Inflammatory macrophage (primary cell): ENCODE measurements around the gene TTC9C.
A peak's percentile ranks its signal among the peaks of the same experiment; 100 is the strongest.
"Not testable (repeated sequence)": the region's sequence is repeated elsewhere in the genome, so short reads cannot be mapped to it uniquely, and the experiment has no call there.

ENCODE experiments used
- DNase-seq, 2 donors: peaks; one replicate each; pipeline ENCODE4 v3.0.0-alpha.2; 2020 to 2022
- total RNA-seq, 18 experiments: gene quantifications; one replicate each; lab custom pipeline; 2026; ENCODE audit warnings: mixed read lengths in 6 of 18, inconsistent platforms in 2 of 18; lab: John Stamatoyannopoulos, UW

The TTC9C gene, protein sequence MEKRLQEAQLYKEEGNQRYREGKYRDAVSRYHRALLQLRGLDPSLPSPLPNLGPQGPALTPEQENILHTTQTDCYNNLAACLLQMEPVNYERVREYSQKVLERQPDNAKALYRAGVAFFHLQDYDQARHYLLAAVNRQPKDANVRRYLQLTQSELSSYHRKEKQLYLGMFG
- total RNA-seq = 4.1 to 19.6 (median 13.1) reads per million in 18 experiments

DNA sequence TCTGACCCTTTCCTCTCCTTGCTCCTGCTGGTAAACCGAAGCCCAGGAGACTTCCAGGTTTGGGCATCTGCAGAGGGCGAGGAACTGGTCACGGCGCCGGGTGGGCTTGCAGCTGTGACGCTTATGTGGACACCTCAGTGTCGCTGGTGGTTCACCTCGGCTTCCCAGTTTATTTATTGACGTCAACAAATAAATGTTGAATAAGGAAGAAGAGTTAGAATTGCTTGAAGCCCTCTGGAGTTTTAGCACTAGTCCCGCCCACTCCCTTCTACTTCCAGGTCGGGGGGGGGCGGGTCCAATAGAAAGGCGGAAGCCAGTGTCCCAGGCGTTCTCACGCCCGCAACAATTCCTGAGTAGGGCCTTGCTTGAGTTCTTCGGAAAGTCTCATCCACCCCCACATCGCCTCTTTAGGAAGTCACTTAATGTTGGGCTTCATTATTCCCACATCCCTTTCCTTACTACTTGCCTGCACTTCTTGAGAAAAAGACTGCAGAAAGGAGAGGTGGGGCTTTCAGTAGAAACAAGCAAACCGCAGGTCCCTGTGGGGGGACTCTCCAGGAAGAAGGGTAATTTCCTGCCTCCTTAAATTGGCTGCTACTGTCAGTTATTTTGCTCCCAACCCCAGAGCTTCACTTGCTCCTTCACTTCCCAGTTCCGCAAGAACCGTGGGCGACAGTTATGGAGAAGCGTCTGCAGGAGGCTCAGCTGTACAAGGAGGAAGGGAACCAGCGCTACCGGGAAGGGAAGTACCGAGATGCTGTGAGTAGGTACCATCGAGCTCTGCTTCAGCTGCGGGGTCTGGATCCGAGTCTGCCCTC is at the start of gene TTC9C:
Gene TTC9C (plus strand): TSS at position 316 of the 818 bp plus-strand sequence. CDS start 363 bp downstream, at position 679.
- peak; percentile 90 to 93 for DNase-seq

DNA sequence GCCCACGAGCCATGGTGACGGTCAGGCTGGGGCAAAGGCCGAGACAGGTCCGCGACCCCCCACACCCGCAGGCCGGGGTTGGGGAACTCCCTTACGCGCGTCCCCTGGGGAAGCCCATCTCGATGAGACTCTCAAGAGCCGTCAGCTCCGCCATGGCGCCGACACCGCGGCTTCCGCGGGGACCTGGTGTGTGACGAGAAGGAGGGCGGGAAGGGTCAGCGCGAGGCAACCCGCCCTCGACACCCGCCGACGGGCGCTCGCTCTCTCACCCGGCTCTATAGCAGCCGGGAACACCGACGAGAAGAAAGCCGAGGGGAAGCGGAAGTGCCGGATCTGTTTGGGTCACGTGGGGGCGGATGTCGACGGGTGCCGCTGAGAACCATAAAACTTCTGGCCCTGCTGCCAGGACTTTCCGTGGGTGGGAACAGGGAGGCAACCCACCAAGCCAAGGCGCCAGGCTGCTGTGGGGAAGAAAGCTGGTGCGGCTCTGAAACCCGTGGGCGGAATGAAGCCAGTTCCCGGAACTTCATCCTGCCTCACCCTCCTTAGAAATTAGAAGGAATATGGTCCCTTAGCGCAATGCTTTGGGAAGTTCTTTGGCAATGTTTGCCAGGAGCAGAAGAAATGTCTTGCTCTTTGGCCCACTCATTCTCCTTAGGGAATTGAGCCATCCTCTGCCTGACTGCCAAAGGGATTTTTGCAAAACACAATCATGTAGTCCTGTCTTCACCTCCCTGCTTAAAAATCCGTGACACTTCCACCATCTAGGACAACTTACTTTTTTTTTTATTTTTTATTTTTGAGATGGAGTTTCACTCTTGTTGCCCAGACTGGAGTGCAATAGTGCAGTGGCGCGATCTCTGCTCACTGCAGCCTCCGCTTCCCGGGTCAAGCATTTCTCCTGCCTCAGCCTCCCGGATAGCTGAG is 49.3 kb upstream of the TTC9C start, which contains the start of gene UBXN1:
Gene UBXN1 (minus strand): TSS at position 304 of the 927 bp plus-strand sequence. CDS start 150 bp downstream, at position 154.
- peak; percentile 97 to 99 for DNase-seq

DNA sequence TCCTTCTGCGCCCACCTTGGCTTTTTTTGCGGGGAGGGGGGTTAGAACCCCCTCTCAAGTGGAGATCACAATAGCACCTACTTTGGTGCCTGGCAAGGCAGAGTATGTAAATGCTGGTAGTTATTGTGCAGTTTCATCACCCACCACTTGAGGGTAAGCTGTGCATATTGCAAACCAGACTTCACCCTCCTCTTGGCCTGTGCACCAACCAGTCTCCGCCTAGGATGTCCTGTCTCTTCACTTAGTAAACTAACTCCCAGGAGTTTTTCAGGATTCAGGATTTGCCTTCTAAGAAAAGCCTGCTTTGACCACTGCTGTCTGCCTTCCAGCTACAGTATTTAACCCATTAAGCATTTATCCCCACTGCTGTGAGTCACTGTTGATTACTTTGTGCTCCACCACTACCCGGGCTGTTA is 47.5 kb upstream of the TTC9C start:
- DNase-seq = peak; percentile 67 to 71

DNA sequence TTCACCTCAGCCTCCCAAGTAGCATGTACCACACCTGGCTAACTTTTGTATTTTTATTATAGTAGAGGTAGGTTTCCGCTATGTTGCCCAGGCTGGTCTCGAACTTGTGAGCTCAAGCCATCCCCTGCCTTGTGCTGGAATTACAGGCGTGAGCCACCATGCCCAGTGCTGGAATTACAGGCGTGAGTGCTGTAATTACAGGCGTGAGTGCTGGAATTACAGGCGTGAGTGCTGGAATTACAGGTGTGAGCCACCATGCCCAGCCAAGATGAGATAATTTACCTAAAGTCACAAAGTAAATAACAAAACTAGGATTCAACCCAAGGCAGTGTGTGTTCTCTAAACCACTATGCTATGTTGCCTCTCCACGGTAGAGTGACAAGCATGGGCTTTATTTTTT is 45.8 kb upstream of the TTC9C start:
- no peak for DNase-seq

DNA sequence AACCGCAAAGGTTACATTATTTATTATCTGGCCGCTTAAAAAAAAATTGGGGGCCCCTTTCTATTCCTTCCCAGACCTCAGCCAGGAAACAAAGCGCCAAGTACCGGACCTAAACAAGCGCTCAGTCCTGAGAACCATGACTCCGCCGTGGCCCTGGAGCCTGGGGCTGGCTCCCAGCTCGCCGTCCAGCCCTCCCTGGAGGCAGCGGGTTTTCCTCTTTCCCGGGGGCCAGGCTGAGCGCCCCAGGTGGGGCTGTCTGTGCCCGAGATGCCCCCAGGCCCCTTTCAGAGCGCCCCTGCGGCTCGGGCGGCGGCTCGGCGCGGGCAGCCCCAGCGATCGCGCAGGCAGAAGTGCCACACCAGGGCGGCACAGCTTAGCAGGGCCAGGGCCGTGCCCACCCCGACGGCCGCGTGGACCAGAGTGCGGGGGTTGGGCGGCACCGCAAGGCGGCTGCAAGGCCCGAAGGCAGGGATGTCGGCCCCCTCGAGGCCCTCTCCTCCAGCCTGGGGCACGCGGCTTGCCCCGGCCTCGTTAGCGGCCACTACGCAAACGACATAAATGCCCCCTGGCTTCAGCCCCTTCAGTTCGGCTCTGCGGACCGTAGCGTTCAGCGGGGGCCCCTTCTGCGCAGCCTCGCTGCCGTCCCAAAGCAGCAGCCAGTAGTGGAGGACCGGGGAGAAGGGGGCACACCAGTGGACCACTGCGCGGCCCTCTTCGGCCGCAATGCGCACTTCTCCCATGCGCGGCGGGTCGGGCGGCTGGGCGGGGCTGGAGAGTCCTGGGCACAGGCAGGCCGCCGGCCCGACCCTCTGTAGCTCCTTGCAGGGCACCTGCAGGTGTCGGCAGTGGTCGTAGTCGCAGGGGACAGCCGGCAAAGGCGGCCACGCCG is 40.5 kb upstream of the TTC9C start:
- no peak for DNase-seq

DNA sequence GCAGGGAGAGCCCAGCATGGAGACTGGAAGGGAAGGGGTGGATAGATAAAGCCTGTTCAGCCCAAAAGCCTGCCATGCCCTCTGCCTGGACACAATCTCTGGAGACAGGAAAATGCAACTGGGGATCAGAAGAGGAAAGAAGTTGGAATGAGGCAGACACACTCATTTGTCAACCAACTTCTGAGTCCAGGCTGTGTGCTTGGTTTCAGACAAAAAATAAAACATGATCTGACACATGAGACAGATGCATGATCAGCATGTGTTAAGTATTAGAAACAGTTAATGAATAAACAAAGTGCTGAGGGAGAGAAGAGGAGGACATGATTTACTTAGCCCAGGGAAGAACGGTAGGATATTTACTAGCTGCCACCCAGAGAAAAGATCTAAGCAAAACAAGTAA is 39.8 kb upstream of the TTC9C start:
- DNase-seq = no peak

DNA sequence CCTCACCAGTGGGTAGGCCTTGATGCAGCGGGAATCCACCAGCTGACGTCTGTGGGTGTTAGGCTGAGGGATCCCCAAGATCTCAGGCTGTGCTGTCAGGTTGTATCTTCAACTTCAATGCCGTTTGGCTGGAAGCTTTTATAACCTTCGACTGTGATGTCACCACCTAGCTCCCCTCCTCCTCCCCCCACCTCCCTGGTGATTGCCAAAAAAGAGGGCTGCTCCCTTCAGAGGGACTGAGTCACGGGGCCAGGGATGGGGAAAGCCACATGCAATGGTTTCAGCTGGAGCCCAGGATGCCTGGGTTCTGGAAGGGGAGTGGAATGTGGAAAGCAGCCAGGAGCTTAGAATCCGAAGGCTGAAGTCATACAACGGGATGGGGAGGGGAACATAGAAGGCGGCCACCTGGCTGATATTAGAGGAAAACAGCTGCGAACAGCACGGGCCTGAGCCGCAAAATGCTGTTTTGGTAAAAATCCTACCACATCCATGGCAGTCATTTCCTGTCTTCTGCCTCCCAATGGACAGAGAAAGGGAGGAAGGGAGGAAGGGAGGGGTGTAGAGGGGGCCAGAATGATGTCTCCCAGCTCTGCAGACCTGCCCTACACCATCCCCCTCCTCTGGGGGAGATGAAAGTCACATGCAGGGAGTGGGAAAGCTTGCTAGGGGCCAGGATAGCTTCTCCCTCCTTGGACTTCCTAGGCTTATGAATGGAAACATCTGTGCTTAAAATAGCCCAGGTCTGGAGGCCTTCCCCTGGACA is 38.7 kb upstream of the TTC9C start, which contains the start of gene LRRN4CL:
Gene LRRN4CL (minus strand): TSS at position 110 of the 763 bp plus-strand sequence. CDS start 1,022 bp downstream, outside the sequence.
- DNase-seq = no peak

DNA sequence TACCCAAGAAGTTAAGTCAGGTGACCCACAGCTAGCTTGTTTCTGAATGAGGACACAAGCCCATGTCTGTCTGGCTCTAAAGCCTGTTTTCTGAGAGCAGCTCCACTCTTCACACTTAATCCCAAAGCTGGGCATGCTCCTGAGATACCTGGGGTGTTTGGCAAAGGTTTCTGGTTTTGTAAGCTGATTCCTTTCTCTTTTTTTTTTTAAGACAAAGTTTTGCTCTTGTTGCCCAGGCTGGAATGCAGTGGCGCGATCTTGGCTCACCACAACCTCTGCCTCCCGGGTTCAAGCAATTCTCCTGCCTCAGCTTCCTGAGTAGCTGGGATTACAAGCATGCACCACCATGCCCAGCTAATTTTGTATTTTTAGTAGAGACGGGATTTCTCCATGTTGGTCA is 34.7 kb upstream of the TTC9C start:
- not testable (repeated sequence) for DNase-seq

DNA sequence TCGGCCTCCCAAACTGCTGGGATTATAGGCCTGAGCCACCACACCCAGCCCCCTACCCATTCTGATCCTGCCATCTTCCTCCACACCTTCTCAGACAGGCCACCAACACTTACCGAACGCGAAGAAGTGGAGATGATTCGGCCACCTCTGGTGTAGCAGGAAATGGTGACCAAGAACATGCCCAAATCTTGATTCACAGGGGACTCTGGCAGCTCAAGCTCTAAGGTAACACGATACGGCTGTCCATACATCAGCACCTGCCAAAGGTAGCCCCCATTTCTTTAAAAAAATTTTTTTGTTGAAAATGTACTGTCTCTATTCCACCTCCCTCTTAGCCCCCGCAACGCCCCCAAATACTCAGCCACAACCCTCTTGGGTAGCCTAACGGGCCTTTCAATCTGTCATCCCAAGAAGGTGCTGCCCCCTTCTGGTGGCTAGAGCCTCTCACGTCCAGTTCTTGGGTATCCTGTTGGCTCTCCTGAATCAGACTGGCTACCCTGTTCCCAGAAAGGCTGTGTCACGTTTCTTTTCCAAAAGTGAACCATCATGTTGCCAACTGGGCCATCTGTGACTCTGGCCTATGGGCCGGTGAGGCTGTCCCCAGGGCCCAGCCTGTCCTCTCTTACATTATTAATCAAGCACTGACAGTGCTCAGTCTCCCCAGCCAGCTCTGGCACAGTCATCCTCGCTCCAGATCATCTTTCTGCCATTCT is 33.7 kb upstream of the TTC9C start:
- peak; percentile 77 to 78 for DNase-seq

DNA sequence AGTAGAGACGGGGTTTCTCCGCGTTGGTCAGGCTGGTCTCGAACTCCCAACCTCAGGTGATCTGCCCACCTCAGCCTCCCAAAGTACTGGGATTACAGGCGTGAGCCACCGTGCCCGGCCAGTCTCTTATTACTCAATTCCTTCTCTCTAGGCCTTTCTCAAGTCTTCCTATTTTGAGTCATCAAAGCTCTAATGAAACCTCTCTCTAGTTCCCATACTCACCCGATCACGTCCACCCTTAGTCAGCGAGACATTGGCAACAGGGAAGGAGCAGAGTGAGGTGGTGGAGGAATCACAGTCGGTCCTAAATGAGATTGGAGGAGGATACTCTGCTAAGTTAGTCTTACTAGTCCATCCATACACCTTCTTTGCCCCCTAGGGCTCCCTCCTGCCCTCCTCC is 26.0 kb upstream of the TTC9C start:
- peak; percentile 80 to 91 for DNase-seq

DNA sequence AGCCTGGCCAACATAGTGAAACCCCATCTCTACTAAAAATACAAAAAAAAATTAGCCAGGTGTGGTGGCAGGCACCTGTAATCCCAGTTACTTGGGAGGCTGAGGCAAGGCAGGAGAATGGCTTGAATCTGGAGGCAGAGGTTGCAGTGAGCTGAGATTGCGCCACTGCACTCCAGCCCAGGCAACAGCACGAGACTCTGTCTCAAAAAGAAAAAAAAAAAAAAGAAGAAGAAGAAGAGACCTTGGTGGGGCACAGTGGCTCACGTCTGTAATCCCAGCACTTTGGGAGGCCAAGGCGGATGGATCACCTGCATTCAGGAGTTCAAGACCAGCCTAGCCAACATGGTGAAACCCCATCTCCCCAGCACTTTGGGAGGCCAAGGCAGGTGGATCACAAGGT is 24.4 kb upstream of the TTC9C start:
- DNase-seq = peak; percentile 44 to 59

DNA sequence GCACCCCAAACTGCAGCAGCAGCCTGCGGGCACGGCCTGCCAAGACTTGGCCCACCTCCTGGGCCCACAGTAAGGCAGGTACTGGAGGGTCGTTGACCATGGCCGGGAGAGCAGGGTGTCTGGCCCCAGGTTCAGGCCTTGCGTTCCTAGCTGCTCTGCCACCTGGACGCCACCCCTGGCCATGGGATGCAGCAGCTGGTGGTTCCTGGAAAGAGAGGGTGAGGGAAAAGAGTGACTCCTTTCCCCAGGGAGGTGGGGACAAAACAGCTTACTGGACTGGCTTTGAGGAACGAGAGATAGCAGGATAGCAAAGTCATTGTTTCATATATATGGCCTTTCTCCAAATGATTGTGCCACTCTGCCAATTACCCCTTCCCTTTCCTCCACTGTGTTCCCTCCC is 22.9 kb upstream of the TTC9C start:
- DNase-seq = peak in 1 of 2 donors; percentile 22

DNA sequence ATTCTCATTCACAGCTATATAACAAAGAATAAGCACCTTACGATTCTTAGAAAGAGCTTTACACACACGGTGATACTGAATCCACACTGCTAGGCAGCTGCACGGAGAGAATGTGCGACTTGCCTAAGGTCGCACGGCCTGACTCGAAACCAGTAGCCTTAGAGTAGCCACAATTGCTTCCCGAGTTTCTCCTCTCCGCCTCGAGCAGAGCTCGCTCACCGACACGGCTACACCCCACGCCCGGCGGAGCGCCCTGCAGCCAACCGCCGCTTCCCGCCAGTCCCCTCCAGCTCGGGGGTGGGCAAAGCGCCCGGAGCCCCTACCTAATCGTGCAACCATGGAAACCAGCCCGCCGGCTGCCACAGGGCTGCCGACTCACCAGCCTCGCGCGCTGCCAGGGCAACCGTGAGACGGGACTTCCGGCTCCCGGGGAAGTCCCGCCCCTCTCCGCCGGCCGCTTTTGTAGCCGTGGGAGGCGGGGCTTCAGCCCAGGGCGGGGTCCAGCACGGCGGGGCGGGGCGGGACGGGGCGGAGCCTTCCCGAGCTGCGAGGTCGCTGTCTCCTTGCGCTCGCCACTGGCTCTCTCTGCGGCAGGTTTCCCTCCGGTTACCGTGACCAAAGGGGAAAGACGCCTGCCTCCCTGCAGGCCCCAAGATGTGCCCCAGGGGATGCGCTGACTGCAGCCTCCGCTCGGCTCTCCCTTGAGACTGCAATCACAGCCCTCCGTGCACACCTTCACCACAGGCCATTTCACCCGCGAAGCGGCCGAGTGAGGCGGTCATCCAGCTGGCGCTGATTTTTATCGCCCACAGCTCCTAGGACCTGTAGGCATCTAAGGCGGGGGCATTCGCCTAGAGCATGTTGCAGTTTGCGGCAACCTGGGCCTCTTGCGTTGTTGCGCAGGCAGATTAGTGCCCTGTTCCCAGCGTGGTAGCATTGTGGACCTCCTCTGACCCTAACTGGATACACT is 22.1 kb upstream of the TTC9C start:
- peak; percentile 94 to 96 for DNase-seq

DNA sequence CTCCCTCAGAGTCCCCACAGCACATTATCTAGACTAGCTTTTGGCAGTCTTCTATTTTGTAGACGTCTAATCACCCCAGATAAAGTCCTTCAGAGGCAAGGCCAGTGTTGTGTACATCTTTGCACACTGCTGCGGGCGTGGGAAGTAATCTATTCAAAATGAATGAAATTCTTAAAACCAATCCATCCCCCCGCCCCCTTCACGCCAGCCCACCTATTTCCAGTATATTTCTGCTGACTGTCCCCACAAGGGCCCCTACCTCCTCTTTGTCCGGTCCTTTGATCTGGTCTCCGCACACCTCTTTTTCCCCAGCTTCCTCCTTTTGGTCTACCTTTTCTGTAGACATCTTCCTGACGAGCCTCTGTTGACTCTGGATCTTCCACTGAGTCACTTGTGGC is 21.4 kb upstream of the TTC9C start:
- DNase-seq = no peak

DNA sequence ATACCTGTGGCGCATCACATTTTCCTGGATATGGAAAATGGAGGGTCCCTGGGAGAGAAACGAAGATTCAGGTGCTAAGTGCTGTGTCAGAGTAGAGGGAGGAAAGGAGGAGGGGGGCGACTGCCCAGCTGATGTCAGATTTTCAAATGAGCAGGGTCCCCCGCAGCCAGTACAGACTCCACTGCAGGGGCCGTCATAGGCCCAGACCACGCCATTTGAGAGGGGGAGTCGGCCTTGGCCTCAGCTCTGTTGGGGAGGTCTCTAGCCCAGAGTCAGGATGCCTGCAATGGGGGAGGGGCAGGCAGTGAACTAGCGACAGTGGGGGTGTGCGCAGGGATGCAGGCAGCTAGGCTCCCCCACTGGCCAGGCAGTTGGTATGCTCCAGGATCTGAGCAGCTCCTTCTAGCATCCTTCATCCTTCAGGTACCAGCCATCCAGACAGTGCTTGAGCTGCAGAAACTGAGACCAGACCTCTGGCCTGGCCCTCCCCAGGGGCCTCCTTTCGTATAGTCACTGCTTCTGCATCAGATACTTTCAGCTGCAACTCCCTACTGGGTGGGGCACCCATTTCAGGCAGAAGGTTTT is 20.9 kb upstream of the TTC9C start, which contains the start of the genes BSCL2 and GNG3:
Gene BSCL2 (minus strand): TSS at position 148 of the 585 bp plus-strand sequence. CDS start 229 bp downstream, outside the sequence.
Gene GNG3 (plus strand): TSS at position 400 of the 585 bp plus-strand sequence. CDS start 620 bp downstream, outside the sequence.
- no peak for DNase-seq

DNA sequence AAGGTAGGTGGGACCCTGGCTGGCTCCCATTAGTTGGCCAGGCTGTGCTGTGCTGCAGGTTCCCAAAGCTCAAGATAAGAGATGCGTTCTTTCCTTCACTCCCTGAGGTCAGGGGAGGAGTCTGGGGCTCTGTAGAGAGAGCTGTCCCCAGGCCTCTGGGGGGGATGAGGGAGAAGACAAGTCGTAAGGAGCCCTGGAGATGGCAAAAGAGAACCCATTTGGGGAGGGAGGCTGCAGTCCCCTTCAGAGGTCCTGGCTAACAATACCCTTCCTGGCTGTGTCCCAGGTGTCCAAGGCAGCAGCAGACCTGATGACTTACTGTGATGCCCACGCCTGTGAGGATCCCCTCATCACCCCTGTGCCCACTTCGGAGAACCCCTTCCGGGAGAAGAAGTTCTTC is 19.9 kb upstream of the TTC9C start:
- DNase-seq = no peak

DNA sequence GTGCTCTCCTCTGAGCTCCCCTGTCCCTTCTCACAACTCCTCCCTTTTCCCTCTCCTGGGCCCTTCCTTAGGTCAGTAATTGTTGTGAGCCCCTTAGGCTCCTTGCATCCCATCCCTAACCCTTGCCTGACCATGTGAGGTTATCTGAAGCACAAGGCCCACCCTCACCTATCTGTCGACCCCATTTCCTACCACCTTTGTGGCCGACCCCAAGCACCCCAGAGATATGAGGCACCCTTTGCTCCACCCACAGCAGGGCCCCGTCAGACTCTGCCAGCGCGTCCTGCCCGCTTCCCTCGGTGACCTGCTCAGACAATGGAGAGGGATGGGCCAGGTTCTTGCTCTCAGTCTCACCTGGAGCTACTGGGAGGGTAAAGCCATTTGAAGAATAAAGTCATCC is 19.5 kb upstream of the TTC9C start:
- no peak for DNase-seq
